Endothelial cell of umbilical vein (primary cell): ENCODE measurements around the gene SPATS2L. TPM values are rescaled to one million over a fixed set of nuclear protein-coding genes. Genes with fewer than 3 reads are reported as not detected.

Source experiments
- BruUV-seq: library from RNA; stranded (reverse); fragments of 400-500 nt; replicated peaks from 2 replicates; lab custom pipeline; 2021; lab: Mats Ljungman, UMichigan
- CTCF ChIA-PET: fragments of 300-600, 350-600 bp; sonication (Branson Sonifier 250); formaldehyde crosslinking; loops from one replicate; lab custom pipeline; 2021; ENCODE audit warnings: antibody characterized with exemption, inconsistent platforms; lab: Charles Lee
- POLR2A ChIA-PET: fragments of 300-600, 350-600 bp; sonication (Branson Sonifier 250); formaldehyde crosslinking; loops from one replicate; lab custom pipeline; 2021; ENCODE audit warnings: antibody characterized with exemption, inconsistent platforms; lab: Charles Lee
- DNase-seq: peaks from one replicate; pipeline ENCODE4 v3.0.0-alpha.2; 2011; ENCODE audit warnings: low read depth, low spot score
- FAIRE-seq: peaks from 2 replicates; lab custom pipeline; 2011; peaks lifted over from hg19 to GRCh38; lab: Jason Lieb, UNC
- H2AFZ ChIP-seq: 2 replicates; pipeline ENCODE4 v1.6.0; 2012; ENCODE audit warnings: low read depth, low read length, control low read depth, inconsistent platforms
- H3K27ac ChIP-seq: 2 replicates; pipeline ENCODE4 v1.5.1; 2011; ENCODE audit warnings: low read depth, mild to moderate bottlenecking, control low read depth, low read length, moderate library complexity; ENCODE audit not compliant: insufficient read depth
- H3K27me3 ChIP-seq, 2 experiments: 2 replicates each; pipeline versions ENCODE4 v1.6.0 to v1.6.1; 2011; ENCODE audit warnings: low read length in 2 of 2, mixed read lengths in 1 of 2; ENCODE audit not compliant: control insufficient read depth in 2 of 2, insufficient read depth in 2 of 2
- H3K36me3 ChIP-seq, 2 experiments: 2 replicates in 1 of 2; 3 replicates in 1 of 2; pipeline ENCODE4 v1.5.1; 2011; ENCODE audit warnings: low read length in 2 of 2, mild to moderate bottlenecking in 1 of 2, moderate library complexity in 1 of 2; ENCODE audit not compliant: control insufficient read depth in 2 of 2, insufficient read depth in 2 of 2; ENCODE audit errors: extremely low read depth in 1 of 2
- H3K4me1 ChIP-seq: 3 replicates; pipeline ENCODE4 v1.5.1; 2011; ENCODE audit warnings: mild to moderate bottlenecking, low read length; ENCODE audit not compliant: control insufficient read depth, insufficient read depth; ENCODE audit errors: extremely low read depth
- H3K4me2 ChIP-seq: 2 replicates; pipeline ENCODE4 v1.6.1; 2011; ENCODE audit warnings: low read length, control low read depth, mixed read lengths; ENCODE audit not compliant: insufficient read depth
- H3K4me3 ChIP-seq, 3 experiments: fragments of 200-600 bp in 1 of 3; sonication (generic), shearing (Covaris generic) in 1 of 3; replicated peaks in 1 of 3; 2 replicates each; pipeline ENCODE4 v1.5.1; 2011 to 2016; ENCODE audit warnings: control low read depth in 3 of 3, low read length in 3 of 3, mild to moderate bottlenecking in 2 of 3, inconsistent platforms in 1 of 3, low read depth in 1 of 3, moderate library complexity in 1 of 3; ENCODE audit not compliant: insufficient read depth in 1 of 3
- H3K79me2 ChIP-seq: 2 replicates; pipeline ENCODE4 v1.6.0; 2012; ENCODE audit warnings: low read length, inconsistent platforms; ENCODE audit not compliant: control insufficient read depth, insufficient read depth
- H3K9ac ChIP-seq: replicated peaks from 2 replicates; pipeline ENCODE3; 2011; ENCODE audit warnings: low read length, control low read depth; ENCODE audit not compliant: insufficient read depth; ENCODE audit errors: extremely low read depth
- H3K9me1 ChIP-seq: replicated peaks from 3 replicates; pipeline ENCODE4 v1.6.0; 2011; ENCODE audit warnings: mild to moderate bottlenecking, low read length; ENCODE audit not compliant: control insufficient read depth, insufficient read depth; ENCODE audit errors: extremely low read depth
- H3K9me3 ChIP-seq: replicated peaks from 2 replicates; pipeline ENCODE4 v1.5.1; 2012; ENCODE audit warnings: low read length, inconsistent platforms; ENCODE audit not compliant: control insufficient read depth, insufficient read depth
- H4K20me1 ChIP-seq: replicated peaks from 2 replicates; pipeline ENCODE3; 2011; ENCODE audit warnings: mild to moderate bottlenecking, low read length; ENCODE audit not compliant: control insufficient read depth, insufficient read depth; ENCODE audit errors: extremely low read depth
- EZH2 ChIP-seq: IDR thresholded peaks from 2 replicates; pipeline ENCODE4 v1.6.1; 2012; ENCODE audit warnings: borderline replicate concordance, low read depth, mild to moderate bottlenecking, moderate library complexity, low read length, inconsistent platforms; ENCODE audit not compliant: severe bottlenecking
- FOS ChIP-seq: IDR thresholded peaks from 2 replicates; pipeline ENCODE4 v1.6.1; 2011; ENCODE audit warnings: mild to moderate bottlenecking, low read length, moderate library complexity, borderline replicate concordance; ENCODE audit not compliant: insufficient read depth
- GATA2 ChIP-seq: IDR thresholded peaks from 2 replicates; pipeline ENCODE4 v1.7.0; 2011; ENCODE audit warnings: low read depth, mild to moderate bottlenecking, moderate library complexity, mixed read lengths, low read length; ENCODE audit not compliant: insufficient read length, insufficient read depth
- JUN ChIP-seq: IDR thresholded peaks from 2 replicates; pipeline ENCODE4 v1.6.1; 2011; ENCODE audit warnings: borderline replicate concordance, low read depth; ENCODE audit not compliant: insufficient read length, insufficient read depth
- MYC ChIP-seq: IDR thresholded peaks from one replicate; pipeline ENCODE4 v1.6.1; 2011; ENCODE audit warnings: mild to moderate bottlenecking, low read depth, low read length
- POLR2A ChIP-seq: IDR thresholded peaks from 2 replicates; pipeline ENCODE4 v1.6.1; 2012; ENCODE audit warnings: low read depth, mild to moderate bottlenecking, control low read depth, low read length
- POLR2AphosphoS5 ChIP-seq: IDR thresholded peaks from 2 replicates; pipeline ENCODE4 v1.6.1; 2012; ENCODE audit warnings: low read depth, mild to moderate bottlenecking, control low read depth, low read length, moderate library complexity; ENCODE audit not compliant: insufficient read depth
- dilution Hi-C: fragments of 300-500 bp; cut with MboI; formaldehyde crosslinking; loops from one replicate; pipeline ENCODE4 v1.15.0; 2019; ENCODE audit warnings: low sequenced_read_pairs; ENCODE audit not compliant: extremely low pct_ligation_motif_present
- intact Hi-C: fragments of 100-400 bp; cut with micrococcal nuclease; formaldehyde crosslinking; loops from one replicate; pipeline ENCODE4 v1.10.0; 2022
- polyA plus RNA-seq, 4 experiments: library from polyadenylated mRNA; depleted of rRNA in 3 of 4; stranded (reverse) in 3 of 4; unstranded in 1 of 4; fragments of >200 nt; gene quantifications; 2 replicates each; pipeline versions ENCODE4 v1.2.1 to v1.2.3, GENCODE V29; 2011 to 2012; ENCODE audit warnings: missing spikeins in 1 of 4
- total RNA-seq: library from RNA; stranded (reverse); gene quantifications from 2 replicates; pipeline ENCODE4 v1.2.3, GENCODE V29; 2021
- TF ChIP-seq, protein P1 (sequence below), 2 donors: IDR thresholded peaks; 1 replicate in 1 of 2; 2 replicates in 1 of 2; pipeline ENCODE4 v1.5.1; 2011; ENCODE audit warnings: low read length in 2 of 2, mild to moderate bottlenecking in 2 of 2, moderate library complexity in 2 of 2, control low read depth in 1 of 2, inconsistent platforms in 1 of 2, low read depth in 1 of 2; ENCODE audit not compliant: insufficient read depth in 1 of 2; ENCODE audit errors: extremely low read depth in 1 of 2
- TF ChIP-seq, protein P2 (sequence below): IDR thresholded peaks from 2 replicates; pipeline ENCODE4 v1.6.1; 2011; ENCODE audit not compliant: insufficient read depth, insufficient read length

The SPATS2L gene
- total and polyA plus RNA-seq, 2 donors (not counting 3 experiments of a cell fraction or from before 2014, with no cell fraction given) = 29.1 to 72.9 TPM

DNA sequence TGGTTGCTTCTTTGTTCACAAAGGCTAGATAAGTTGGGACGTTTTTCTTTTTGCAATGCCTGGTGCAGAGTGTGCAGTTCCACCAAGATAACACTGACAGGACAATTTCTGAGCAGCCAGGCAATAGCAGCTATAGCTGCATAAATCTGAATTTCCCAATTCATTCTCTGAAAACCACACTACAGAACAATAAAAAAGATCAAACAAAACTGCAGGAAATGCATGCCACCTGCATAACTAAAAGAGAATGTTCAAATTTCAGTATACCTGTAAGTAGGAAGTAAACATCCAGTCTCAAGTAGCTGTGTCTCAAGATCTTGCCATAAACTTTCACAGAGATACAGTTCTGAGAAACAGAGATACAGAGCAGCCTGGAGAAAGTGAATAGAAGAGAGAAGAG is 208.7 kb downstream of the SPATS2L start:
- Histone ChIP-seq H3K27ac (no peak overlapping the region), H3K4me1 (peaks cover 4% of the 10 kb centered on the region), H3K4me3 (no peak overlapping the region), H3K9me3 (no peaks in the 10 kb centered on the region), H4K20me1 (no peaks in the 10 kb centered on the region), H2AFZ (no peak overlapping the region), H3K79me2 (no peaks in the 10 kb centered on the region), H3K36me3 (no peaks in the 10 kb centered on the region), H3K4me2 (no peak overlapping the region), H3K27me3 (peaks cover 32 to 61% of the 10 kb centered on the region in 2 experiments), H3K9me1 (no peaks in the 10 kb centered on the region), H3K9ac (no peak overlapping the region)
- dilution Hi-C loops = no loop called here
- ChIA-PET POLR2A (no interaction called here), CTCF (interaction anchor here (1.3 kb wide), 1 partner anchor 71 kb away, joined by 3 read pairs; the partner anchor contains the start of gene AOX1)
- no TSS peak for BruUV-seq
- FAIRE-seq = no peak
- TF ChIP-seq EZH2 (no peak), GATA2 (no peak), POLR2AphosphoS5 (no peak)
- TF ChIP-seq, protein P1, sequence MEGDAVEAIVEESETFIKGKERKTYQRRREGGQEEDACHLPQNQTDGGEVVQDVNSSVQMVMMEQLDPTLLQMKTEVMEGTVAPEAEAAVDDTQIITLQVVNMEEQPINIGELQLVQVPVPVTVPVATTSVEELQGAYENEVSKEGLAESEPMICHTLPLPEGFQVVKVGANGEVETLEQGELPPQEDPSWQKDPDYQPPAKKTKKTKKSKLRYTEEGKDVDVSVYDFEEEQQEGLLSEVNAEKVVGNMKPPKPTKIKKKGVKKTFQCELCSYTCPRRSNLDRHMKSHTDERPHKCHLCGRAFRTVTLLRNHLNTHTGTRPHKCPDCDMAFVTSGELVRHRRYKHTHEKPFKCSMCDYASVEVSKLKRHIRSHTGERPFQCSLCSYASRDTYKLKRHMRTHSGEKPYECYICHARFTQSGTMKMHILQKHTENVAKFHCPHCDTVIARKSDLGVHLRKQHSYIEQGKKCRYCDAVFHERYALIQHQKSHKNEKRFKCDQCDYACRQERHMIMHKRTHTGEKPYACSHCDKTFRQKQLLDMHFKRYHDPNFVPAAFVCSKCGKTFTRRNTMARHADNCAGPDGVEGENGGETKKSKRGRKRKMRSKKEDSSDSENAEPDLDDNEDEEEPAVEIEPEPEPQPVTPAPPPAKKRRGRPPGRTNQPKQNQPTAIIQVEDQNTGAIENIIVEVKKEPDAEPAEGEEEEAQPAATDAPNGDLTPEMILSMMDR (IDR thresholded peaks at IDR 0.05; ENCODE audit: extremely low read depth in 1 of 2, insufficient read depth in 1 of 2, low read depth in 1 of 2, low read length in 2 of 2) = no peak
- intact Hi-C loops = no loop called here
- no peak for DNase-seq

DNA sequence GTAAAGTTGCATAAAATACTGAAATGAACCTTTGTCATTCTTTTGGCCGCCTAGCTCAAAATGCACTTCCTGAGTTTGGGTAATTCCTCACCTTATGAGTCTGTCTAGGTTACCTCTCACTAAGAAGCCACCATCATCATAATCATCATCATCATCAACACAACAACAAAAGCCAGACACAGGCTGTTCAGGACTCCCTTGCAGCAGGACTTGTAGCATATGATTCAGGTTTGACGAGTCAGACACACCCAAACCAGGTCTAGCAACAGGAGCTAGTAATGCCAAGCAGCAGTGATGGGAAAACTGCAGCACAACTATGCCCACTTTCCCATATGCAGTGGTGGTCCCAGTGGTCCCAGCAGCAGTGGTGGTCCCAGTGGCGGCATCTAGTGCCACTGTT is 216.7 kb downstream of the SPATS2L start:
- no peak overlapping the region for H3K27ac ChIP-seq
- dilution Hi-C loops = no loop called here
- peaks cover 21 to 27% of the 10 kb centered on the region in 2 experiments for H3K27me3 ChIP-seq
- CTCF ChIA-PET = interaction anchor here (0.8 to 1.3 kb wide), 4 partner anchors 11 to 180 kb away, joined by 3 to 4 read pairs (median 4); no protein-coding TSS in a partner anchor
- no peak for DNase-seq
- POLR2A ChIA-PET = no interaction called here
- FAIRE-seq = no peak
- no TSS peak for BruUV-seq
- H3K9ac ChIP-seq = no peak overlapping the region
- H4K20me1 ChIP-seq = no peaks in the 10 kb centered on the region
- TF ChIP-seq, protein P1 (IDR thresholded peaks at IDR 0.05; ENCODE audit: extremely low read depth in 1 of 2, insufficient read depth in 1 of 2, low read depth in 1 of 2, low read length in 2 of 2) = no peak
- no peak for TF ChIP-seq POLR2AphosphoS5
- TF ChIP-seq MYC = no peak
- no peak for TF ChIP-seq GATA2
- TF ChIP-seq, protein P2, sequence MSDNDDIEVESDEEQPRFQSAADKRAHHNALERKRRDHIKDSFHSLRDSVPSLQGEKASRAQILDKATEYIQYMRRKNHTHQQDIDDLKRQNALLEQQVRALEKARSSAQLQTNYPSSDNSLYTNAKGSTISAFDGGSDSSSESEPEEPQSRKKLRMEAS = no peak
- no peak for TF ChIP-seq EZH2
- no peak for TF ChIP-seq FOS
- no peak for TF ChIP-seq POLR2A
- TF ChIP-seq JUN = no peak
- peaks cover 8% of the 10 kb centered on the region for H3K4me1 ChIP-seq
- no peaks in the 10 kb centered on the region for H3K9me1 ChIP-seq
- no peak overlapping the region for H2AFZ ChIP-seq
- H3K9me3 ChIP-seq = no peaks in the 10 kb centered on the region
- H3K4me2 ChIP-seq = no peak overlapping the region
- H3K4me3 ChIP-seq = no peak overlapping the region
- intact Hi-C loops = no loop called here
- no peaks in the 10 kb centered on the region for H3K36me3 ChIP-seq
- peaks cover 18% of the 10 kb centered on the region for H3K79me2 ChIP-seq
